OCI-LY3 (cell line): ENCODE results near the gene PDE7B.

ENCODE experiments used
- EZH2phosphoT487 ChIP-seq: fragments of 200-600 bp; shearing (Covaris generic); IDR thresholded peaks from 2 replicates; pipeline ENCODE4 v1.6.1; 2018; ENCODE audit warnings: antibody characterized with exemption, mixed run types, low read depth
- TF ChIP-seq, protein P1 (sequence below): fragments of 200-600, 300-600 bp; sonication (generic); IDR thresholded peaks from 2 replicates; pipeline ENCODE4 v1.5.1; 2014; ENCODE audit warnings: antibody characterized with exemption, low read length, low read depth

DNA sequence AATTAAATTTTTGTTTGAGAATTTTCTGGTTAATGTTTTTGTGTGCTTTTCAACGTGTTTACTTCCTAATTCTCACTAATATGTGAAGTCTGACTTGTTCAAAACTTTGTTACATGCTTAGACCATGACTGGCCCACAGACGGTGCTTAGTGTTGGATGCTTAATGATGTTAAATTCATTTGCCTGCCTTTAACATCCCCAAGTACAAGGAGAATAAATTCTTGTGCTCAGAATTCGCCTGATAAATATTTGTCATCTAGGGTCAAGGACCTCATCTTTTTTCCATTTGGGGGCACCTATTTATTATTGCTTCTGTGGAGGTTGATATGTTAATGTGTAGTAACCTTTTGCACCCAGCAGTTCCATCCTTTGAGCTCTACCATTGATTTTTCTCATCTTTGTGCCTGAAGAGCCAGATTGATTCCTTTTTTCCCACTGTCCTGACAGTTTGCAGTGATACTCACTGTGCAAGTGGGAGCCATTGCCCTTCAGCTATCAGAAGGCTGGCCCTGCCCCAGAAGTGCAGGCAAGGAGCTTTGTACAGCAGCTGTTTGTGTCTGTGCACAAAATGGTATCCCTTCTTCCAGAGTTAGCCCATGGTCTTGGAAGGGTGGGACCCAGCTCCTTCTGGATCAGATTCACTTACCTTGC, 170.8 kb downstream of the PDE7B start:
- TF ChIP-seq, protein P1, sequence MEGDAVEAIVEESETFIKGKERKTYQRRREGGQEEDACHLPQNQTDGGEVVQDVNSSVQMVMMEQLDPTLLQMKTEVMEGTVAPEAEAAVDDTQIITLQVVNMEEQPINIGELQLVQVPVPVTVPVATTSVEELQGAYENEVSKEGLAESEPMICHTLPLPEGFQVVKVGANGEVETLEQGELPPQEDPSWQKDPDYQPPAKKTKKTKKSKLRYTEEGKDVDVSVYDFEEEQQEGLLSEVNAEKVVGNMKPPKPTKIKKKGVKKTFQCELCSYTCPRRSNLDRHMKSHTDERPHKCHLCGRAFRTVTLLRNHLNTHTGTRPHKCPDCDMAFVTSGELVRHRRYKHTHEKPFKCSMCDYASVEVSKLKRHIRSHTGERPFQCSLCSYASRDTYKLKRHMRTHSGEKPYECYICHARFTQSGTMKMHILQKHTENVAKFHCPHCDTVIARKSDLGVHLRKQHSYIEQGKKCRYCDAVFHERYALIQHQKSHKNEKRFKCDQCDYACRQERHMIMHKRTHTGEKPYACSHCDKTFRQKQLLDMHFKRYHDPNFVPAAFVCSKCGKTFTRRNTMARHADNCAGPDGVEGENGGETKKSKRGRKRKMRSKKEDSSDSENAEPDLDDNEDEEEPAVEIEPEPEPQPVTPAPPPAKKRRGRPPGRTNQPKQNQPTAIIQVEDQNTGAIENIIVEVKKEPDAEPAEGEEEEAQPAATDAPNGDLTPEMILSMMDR = no peak
- no peak for TF ChIP-seq EZH2phosphoT487
